ENCODE results near the gene TBC1D9.

GRCh38 chr4:140769209-140769608 is 13.0 kb upstream of the TBC1D9 start:
- TF ChIP-seq CTCF (conservative IDR thresholded peaks at IDR 0.05; ENCODE audit: low read length) (no peak), EZH2phosphoT487 (IDR thresholded peaks at IDR 0.05; ENCODE audit: borderline replicate concordance, low read depth, low read length) (no peak)
